NCI-H2196 (cell line): ENCODE data around the gene LRRC45.

ENCODE experiments used
- DNase-seq: peaks from one replicate; lab custom pipeline; 2025; ENCODE audit not compliant: unreplicated experiment; lab: John Stamatoyannopoulos, UW

The LRRC45 gene

DNA sequence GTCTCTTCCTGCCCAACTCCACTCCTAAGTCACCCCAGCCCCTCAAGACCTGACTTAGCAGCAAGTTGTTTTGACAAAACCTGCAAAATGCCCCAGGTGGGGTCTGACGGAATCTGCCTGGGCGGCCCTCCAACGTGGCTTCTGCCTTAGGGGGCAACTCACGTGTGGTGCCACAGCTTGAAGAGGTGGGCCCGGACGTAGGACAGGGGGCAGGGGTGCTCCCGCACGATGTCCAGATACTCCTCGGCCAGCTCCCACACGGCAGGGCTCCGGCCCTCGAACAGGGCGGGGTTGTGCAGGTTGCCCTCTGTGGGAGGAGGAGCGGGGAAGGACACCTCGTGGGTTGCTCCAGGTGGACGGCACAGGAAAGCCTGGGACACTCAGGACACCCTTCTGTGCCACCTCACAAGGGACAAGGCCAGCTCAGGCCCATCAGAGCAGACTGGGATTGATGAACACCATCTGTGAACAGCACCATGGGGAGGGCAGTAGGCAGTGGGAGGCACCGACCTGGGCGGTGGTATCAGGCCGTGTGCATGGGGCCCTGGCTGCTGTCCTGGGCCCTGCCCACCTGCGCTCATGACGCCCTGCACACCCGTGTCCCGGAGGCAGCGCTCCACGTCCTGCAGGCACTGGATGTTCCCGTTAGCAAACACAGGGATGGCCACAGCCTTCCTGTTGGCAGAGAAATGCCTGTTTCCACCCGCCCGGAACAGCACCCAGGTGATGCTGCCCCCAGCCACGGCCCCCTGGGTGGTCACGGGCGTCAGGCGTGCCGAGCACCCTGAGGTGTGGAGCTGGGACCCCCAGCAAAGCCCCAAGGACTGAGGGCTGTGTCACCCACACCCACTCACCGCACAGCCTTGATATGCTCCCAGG is 38.2 kb downstream of the LRRC45 start:
- DNase-seq: no peak

DNA sequence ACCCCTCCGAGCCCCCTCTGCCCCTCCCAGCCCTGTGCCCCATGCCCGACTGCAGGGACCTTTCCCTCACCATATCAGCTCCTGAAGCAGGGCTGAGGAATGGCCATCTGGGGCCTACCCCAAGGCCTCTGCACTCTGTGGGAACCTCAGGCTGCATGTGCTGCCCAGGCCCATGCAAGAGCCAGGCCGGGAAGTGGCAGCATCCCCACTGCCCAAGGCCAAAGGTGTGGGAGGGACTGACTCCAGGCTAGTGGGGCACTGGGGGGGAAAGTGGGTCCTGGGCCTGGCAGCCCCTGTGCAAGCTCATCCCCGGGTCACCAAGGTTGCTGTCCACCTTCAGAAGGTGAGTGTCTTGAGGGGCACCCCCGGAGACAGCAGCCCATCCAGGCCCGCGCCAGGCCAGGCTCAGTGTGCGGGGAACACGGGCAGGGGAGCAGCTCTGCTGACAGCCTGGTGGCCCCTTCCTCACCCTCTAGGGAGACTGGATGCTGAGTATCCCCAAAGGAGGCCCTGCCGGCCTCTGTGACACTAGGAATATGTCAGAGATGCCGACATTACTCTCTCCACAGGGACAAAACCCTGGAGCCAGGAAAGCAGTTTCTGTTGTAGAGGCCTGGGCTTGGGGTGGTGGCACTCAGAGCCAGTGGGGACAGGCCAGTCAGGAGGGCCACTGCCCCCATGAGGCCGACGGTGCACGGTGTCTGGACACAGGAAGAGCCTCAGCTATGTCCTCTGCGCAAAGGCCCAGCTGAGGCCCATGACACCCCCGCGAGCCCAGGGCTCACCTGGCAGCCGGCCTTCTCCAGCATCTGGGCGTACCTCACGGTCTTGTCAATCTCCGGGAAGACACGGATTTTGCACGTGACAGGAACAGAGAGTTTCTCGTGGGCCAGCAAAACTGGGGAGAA is 39.2 kb downstream of the LRRC45 start:
- no peak for DNase-seq

DNA sequence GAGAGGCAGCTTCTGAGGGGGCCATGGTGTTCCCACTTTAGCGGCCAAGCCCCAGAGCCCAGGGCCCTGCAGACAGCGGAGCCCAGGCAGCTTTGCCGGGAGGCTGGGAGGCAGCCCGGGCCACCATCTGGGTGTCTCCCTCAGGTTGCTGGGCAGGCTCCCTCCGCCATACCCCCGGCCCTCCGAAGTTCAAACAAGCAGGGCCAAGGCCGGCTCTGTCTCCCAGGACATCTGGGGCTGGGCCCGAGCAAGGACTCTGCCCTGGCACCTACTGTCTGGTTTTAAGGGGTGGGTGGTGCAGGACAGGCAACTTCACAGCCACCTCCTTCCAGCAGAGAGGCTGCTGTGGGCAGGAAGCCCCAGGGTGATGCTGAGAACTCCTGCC is 39.9 kb downstream of the LRRC45 start:
- no peak for DNase-seq

DNA sequence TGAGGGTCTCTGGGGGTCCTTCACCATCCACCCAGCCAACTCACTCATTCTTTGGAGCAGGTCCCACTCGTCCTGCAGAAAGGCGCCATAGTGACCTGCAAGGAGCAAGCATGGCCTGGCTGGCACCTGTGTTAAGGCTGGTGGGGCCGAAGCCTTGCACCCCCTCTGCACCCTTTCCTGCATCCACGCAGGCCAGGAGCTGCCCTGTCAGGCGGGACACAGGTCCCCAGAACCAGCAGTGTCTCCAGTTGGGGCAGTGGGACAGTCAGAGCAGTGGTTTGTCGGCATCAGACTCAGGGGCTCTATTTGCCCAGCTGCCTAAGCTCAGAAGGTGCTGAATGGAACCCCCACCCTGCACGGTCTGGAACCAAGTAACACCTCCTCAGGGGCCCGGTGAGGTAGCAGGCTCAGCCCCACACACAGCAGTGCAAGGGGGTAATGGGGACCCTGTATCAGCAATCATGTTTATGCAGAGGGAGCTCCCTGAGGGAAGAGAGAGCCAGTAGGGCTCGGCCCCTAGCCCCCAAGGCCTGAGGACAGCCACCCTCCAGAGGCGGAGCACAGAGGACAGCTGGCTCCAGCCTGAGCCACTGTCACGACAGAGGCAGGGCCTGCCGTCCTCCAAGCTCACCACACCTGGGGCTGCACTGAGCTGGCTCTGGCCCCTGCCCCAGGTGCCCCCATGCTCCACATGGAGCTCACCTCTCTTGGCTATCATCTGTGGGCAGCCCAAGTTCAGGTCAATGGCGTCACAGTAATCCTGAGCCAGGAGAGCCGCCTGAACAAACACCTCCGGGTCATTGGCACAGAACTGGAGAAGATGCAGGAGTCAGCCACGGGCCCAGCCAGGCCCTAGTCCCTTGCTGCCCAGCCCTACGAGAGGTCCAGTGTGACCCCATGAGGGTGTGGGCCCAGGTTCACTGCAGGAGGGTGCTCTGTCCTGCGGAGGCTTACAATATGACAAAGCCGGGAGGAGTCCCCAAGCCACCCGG is 40.6 kb downstream of the LRRC45 start:
- DNase-seq: no peak

DNA sequence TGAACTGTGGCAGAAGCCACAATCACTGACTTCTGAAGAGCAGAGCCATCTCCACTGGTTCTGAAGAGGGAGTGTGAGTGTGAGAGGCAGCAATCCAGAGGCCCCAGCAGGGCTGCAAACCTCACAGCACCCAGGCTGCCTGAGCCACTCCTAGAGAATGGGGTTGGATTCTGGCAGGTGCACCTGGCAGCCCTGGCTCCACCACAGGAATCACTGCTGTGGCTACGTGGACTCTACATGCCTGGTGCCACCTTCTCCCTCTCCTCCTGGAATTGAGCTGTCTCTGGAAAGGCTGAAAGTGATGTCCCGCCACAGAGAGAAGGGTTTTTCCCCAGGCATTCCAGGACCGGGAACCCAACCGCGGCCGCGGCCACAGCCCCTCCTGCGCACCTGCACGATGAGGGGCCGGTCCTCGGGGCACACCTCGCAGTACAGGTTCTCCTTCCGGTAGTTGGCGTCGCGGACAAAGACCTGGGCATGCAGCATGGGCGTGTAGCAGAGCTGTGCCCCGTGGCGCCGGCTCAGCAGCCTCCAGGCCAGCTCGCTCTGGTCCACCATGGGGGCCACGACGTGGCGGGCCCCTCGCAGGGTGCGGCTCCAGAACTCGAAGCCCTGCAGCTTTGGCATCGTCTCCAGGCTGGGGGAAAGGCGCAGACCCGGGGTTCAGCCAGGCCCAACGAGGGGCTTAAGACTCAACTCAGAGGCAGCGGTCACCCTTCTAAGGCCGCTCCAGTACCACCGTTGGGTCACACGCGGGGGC is 41.5 kb downstream of the LRRC45 start:
- DNase-seq: peak; percentile 57

DNA sequence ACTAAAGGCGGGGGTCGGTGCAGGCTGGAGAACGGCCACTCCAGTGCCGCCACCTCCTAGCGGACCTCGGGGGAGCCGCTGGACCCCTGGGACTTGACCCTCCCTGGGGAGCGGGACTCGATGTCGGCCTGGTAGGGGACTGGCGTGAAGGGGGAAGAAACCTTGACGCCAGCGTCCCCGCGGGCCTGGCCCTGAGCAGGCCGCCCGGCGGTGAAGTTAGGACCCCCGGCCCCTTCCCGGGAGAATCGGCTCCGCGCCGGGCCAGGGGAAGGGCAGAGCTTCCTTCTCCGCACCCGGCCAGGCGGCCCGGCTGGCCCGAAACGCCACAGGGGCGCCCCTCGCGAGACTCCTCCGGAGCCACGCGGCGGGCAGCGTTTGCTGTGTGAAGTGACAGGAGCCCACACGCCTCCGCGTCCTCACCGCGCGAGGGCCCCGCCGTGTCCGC is 42.1 kb downstream of the LRRC45 start:
- DNase-seq: no peak

DNA sequence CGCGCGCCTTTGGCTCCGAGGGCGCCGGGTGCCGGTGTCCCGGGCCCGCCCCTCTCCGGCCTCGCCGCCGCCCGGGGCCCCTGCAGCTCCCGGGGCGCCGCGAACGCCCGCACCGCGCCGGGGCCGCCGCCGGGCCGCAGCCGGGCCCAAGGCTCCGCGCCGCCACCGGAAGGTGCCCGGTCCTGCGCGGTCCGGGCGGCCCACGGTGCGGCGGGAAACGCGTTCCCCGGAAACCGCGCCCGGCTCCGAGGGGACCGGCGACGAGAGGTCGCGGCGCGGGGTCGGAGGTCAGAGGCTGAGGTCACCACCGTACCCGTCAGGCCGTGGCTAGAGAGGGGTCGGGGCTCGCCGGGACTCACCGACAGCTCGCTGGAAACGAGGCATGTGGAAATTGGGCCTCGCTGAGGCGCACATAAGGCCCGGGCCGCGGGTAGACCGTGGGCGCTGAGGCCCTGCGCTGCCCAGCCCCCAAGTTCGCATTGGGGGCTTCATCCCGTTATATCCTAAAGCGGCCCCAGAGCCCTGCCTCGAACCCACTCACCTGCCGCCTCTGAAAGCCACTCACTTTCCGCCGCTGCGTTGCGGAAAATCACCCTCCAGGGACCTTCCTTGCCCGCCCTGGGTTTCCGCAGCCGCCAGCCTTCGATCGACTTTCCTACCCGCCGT is 42.7 kb downstream of the LRRC45 start, which contains the start of gene DUS1L:
Gene DUS1L (minus strand): TSS at position 167 of the 666 bp plus-strand sequence. CDS start 745 bp downstream, outside the sequence.
- peak; percentile 82 for DNase-seq

DNA sequence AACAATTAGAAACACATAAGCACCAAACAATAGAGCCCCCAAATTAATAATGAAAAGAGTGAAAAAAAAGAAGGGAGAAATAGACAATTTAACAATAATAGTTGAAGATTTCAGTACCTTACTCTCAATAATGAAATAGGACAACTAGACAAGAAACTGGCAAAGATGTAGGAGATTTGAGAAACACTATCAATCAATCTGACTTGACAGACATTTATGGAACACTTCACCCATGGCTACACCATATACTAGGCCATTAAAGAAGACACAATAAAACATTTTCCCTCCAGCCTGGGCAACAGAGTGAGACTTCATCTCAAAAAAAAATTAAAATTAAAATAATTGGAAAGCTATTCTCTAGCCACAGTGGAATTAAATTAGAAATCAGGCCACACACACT is 47.5 kb downstream of the LRRC45 start:
- no peak for DNase-seq

DNA sequence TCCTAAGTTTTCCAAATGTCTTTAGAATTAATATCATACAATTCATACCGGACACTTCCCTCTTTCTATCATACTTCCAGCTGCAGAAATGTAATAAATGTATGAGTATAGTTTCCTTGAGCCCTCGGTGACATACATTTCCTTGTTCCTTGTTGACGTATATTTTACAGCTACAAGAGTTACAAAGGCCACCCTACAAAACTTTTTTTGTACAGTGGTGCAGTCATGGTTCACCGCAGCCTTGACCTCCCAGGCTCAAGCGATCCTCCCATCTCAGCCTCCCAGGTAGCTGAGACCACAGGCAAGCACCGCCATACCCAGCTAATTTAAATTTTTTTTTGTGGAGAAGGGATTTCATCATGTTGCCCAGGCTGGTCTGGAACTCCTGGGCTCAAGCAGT is 49.7 kb downstream of the LRRC45 start:
- DNase-seq: no peak

DNA sequence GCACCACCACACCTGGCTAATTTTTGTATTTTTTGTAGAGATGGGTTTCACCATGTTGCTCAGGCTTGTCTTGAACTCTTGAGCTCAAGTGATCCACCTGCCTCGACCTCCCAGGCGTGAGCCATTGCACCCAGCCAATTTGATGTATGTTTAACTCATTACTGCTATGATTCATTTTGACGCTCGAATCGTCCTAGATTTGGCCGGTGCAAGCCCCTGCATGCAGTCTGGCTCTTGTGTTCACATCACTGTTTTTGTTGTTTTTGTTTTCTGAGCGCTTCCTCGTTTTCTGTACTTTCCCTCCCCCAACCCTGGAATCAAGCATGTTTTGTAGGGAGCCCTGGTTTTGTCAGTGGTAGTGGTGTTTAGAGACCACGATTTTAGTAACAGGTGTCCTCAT is 50.3 kb downstream of the LRRC45 start:
- DNase-seq: no peak

DNA sequence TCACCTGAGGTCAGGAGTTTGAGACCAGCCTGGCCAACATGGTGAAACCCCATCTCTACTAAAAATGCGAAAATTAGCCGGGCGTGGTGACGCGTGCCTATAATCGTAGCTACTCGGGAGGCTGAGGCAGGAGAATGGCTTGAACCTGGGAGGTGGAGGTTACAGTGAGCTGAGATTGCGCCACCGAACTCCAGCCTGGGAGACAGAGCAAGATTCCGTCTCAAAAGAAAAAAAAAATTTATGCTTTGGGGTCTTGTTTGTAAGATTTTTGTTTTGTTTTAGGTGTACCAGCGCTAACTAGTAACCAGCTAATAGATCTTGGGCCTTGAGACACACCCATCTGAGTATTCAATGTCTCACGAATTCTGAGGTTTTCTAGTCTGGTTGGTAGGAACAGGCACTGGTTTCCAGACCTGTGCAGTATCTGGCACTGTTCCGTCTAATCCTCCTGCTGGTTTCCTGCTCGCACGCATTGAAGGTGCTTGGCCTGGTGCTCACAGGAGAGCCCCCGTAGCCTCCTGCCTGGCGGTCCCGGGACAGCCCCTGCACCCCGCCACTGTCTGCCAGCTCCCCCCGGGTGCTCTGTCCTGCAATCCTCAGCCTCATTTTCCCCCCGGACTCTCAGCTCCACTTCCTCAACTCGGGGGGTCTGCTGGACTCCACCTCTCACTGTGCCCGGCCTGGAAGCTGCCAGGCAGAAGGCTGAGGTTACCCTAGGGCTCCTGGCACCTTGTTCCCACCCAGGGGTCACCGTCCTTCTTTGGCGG is 53.1 kb downstream of the LRRC45 start:
- DNase-seq: no peak

DNA sequence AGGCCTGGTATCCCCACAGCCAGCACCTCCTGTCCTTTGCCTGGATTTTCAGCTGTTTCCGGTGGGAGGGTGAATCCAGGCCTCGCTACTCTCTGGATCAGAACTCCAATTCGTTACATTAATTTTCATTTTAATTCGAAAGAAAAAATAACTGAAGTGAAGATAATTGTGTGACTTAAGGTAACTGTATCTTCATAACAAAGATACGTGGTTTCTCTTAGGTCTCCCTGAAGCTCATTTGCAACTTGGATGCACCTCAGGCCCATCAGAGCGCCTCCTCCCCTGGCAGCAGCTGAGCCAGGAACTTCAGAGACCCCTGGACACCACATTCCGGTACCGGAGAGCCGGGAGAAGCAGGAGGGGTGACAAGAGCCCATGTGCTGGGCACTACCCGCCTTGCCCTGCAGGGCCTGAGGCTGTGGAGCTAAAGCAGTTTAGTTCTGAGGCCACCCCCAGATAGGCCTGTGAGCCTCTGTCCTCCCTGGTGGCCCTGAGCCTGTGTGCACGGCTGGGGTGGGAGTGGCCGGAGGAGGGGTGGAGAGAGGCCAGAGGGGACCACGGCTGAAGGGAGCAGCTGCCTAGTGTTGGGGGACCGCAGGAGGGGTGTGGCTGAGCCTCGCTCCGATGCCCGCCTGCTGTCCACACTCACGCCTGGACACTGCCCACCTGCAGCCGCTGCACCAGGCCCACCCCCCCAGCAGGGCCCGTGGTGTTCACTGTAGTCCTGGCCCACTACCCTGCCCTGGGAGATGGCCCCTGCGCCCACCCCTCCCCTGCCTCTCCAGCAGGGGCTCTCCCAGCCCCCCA is 53.9 kb downstream of the LRRC45 start:
- DNase-seq: no peak

DNA sequence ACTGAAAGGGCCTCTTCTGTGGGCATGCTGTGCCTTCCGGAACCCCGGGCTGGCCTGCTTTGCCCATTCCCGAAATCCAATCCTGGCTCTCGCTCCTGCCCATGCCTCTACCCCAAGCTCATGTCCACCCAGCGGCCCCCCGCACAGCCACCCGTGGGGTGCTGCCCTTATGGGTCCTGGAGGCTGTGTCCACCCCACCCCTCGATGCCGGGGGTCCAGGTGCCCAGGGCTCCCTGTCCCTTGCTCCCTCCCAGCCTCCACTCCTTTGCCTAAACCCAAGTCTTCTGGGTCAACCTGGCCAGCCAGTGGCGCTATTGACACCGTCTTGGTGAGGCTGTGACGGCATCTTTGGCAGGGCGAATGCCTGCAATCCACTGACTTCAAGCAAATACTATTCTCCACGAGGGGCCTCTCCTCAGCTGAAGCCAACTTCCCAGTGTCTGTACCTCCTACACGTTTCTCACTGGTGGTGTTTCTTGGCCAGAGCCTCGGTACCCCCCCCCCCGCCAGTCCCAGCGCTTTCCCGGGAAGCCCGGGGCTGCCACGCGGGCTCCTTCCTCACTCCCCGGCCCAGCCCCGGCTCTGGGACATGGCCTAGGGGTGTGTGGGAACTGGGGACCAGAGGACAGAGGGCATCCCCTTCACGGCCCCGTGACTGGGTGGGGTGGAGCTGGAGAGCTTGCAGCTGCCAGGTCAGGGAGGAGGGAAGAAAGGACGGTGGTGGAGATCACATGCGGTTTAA is 54.7 kb downstream of the LRRC45 start:
- DNase-seq: no peak

DNA sequence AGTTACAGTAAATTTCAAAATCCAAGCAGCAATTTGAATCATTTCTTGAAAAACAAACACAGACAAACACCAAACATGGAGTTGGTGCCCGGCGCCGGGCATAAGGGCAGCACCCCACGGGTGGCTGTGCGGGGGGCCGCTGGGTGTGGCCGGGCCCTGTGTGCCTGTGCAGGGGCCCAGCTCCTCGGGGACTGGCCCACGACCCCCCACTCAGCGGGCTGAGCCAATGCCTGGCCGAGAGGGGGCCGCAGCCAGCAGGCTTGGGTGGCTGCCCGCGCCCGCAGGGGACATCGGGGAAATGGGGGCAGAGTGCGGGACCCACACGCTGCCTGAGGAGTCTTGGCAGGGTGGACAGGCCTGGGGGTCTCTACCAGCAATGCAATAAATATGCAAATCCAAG is 55.3 kb downstream of the LRRC45 start:
- DNase-seq: no peak

DNA sequence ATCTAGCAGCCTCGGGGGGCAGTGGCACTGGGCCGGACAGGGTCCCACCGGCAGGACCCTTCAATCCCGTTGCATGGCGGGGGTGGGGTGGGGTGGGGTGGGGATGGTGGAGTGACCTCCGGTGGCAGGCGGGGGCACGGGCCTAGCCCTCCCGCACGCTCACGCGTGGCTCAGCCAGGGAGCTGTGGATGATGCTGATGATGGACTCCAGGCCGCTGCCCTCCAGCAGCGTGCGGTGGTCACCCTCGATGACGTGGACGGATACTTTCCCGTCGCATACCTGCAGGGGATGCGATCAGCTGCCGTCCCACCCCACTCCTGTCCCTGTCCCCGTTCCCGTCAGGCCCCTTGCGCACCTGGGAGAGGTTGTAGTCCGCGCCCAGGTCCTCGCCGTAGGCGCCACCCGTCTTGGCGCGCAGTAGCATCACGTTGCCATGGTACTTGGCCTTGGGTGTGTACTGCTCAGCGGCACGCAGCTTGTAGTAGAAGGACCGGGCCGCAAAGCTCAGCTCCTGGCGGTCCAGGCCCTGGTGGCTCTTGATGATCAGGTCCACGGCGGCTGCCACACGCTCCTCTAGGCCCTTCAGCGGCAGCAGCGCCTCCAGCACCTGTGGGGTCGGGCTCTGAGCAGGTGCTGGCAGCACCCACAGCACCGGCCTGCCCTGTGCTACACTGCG is 56.0 kb downstream of the LRRC45 start:
- no peak for DNase-seq

DNA sequence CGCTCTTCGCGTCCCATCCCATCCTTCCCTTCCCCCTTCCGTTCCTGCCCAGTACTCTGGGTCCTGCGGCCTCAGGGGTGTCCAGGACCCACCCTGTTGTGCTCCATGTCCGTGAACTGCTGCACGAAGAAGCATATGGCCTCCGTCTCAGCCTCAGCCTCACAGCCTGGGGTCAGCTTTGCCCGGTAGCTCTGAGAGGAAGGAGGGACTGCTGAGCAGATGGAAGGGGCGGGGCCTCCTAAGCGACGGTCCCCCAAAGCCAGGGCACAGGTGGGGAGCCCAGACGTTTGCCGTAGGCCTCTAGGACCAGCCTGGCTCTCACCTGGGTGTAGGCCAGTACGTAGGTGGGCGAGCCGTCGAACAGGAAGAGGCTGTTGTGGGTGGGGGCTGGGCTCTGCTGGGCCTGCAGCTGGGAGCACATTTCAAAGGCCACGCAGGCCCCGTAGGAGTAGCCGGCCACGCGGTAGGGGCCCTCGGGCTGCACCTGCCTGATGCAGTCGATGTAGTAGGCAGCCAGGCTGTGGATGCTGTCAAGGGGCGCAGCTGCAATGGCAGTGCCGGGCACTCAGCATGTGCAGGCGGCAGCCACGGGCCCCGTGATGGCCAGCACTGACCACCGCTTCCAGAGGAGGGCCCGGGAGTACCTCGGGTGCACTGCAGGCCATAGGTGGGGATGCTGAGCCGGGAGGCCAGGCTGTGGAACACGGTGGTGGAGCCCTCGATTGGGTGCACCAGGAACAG is 57.1 kb downstream of the LRRC45 start:
- no peak for DNase-seq
